ENCODE results near the gene ROBO1.
"Not testable (repeated sequence)": the region's sequence is repeated elsewhere in the genome, so short reads cannot be mapped to it uniquely, and the experiment has no call there.

The ROBO1 gene

GRCh38 chr3:78721771-78722543, 1045.8 kb downstream of the ROBO1 start:
- DNase-seq: no peak

- DNase-seq: no peak
Observed at GRCh38 chr3:78718707-78719106, 1049.1 kb downstream of the ROBO1 start.

GRCh38 chr3:78717041-78717440, 1050.8 kb downstream of the ROBO1 start:
- no peak for DNase-seq

- no peak for DNase-seq
Observed at GRCh38 chr3:78712941-78713340, 1054.9 kb downstream of the ROBO1 start.

GRCh38 chr3:78712270-78712669, 1055.5 kb downstream of the ROBO1 start:
- DNase-seq: no peak

GRCh38 chr3:78708565-78709073, 1059.2 kb downstream of the ROBO1 start:
- DNase-seq: no peak

- no peak for DNase-seq
Observed at GRCh38 chr3:78707609-78708008, 1060.2 kb downstream of the ROBO1 start.

GRCh38 chr3:78706906-78707523, 1060.8 kb downstream of the ROBO1 start:
- DNase-seq: no peak

GRCh38 chr3:78703944-78704343, 1063.9 kb downstream of the ROBO1 start:
- no peak for DNase-seq

GRCh38 chr3:78701537-78701936, 1066.3 kb downstream of the ROBO1 start:
- no peak for DNase-seq

GRCh38 chr3:78698431-78698830, 1069.4 kb downstream of the ROBO1 start:
- no peak for DNase-seq

- DNase-seq: no peak
Observed at GRCh38 chr3:78697426-78697825, 1070.4 kb downstream of the ROBO1 start.

- DNase-seq: no peak
Observed at GRCh38 chr3:78690766-78691165, 1077.0 kb downstream of the ROBO1 start.

GRCh38 chr3:78689378-78689777, 1078.4 kb downstream of the ROBO1 start:
- no peak for DNase-seq

- no peak for DNase-seq
Observed at GRCh38 chr3:78687520-78687919, 1080.3 kb downstream of the ROBO1 start.

GRCh38 chr3:78683284-78683683, 1084.5 kb downstream of the ROBO1 start:
- no peak for DNase-seq

- DNase-seq: not testable (repeated sequence)
Observed at GRCh38 chr3:78675119-78675805, 1092.5 kb downstream of the ROBO1 start.

- no peak for DNase-seq
Observed at GRCh38 chr3:78670746-78671145, 1097.1 kb downstream of the ROBO1 start.

- no peak for DNase-seq
Observed at GRCh38 chr3:78670094-78670493, 1097.7 kb downstream of the ROBO1 start.

- no peak for DNase-seq
Observed at GRCh38 chr3:78668302-78668701, 1099.5 kb downstream of the ROBO1 start.

GRCh38 chr3:78666470-78666800, 1101.4 kb downstream of the ROBO1 start:
- DNase-seq: no peak

GRCh38 chr3:78665776-78666469, 1101.9 kb downstream of the ROBO1 start:
- no peak for DNase-seq

GRCh38 chr3:78665101-78665500, 1102.7 kb downstream of the ROBO1 start:
- DNase-seq: no peak

Measured in inflammatory macrophage treated with lipopolysaccharide for 4 hours (primary cell).